ENCODE measurements around the gene BAD. TPM values are rescaled to one million over a fixed set of nuclear protein-coding genes. Genes with fewer than 3 reads are reported as not detected.

Gene BAD
- 42.8 and 46.9 TPM in 2 replicates for total RNA-seq
- long read RNA-seq, transcript BAD-201 (4 exons, 929 nt): major isoform, 5 of 7 reads
- long read RNA-seq, partial matches to known transcripts: 0 of 7 reads
- long read RNA-seq, other reads (novel, unspliced or antisense): 1 of 7 reads

DNA sequence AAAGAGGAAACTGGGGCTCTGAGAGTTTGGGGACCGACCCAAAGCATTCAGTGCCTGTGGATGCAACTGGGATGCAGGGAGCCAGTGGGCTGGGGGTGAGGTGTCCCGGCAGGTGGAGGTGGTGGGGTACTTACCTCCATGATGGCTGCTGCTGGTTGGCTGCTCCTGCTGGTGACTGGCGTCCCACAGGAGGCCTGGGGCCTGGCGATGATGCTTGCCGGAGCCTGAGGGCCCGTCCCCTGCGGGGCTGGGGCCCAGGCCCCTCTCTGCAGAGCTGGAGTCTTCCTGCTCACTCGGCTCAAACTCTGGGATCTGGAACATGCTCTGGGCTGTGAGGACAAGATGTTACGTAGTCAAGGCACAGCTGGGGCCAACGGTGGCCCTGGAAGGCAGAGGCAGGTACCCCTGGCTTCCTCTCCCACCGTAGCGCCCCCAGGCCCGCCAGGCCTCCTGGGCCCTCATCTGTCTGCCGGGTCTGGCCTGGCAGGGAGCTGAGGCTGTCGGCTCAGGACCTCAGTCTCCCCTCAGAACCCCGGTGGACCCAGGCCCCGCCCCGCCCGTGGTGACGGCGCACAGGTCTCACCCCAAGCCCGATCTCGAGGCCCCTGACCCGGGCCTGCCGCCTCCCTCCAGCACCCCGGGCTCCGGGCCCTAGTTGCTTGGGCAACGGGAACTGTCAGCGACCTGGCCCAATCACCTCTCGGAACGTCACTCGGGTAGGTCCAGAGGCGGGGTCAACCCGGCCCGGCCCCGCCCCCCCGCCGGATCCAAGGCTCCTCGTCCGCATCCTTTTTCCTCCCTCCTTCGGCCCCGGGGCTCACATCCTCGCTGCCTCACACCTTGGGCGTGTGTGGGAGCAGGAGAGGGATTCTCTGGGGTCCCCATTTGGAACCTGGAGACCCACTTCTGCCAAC lies at the start of gene BAD:
Gene BAD (minus strand): TSS at position 618 of the 914 bp plus-strand sequence. CDS start 297 bp downstream, at position 321.
- TF ChIP-seq, protein P1, sequence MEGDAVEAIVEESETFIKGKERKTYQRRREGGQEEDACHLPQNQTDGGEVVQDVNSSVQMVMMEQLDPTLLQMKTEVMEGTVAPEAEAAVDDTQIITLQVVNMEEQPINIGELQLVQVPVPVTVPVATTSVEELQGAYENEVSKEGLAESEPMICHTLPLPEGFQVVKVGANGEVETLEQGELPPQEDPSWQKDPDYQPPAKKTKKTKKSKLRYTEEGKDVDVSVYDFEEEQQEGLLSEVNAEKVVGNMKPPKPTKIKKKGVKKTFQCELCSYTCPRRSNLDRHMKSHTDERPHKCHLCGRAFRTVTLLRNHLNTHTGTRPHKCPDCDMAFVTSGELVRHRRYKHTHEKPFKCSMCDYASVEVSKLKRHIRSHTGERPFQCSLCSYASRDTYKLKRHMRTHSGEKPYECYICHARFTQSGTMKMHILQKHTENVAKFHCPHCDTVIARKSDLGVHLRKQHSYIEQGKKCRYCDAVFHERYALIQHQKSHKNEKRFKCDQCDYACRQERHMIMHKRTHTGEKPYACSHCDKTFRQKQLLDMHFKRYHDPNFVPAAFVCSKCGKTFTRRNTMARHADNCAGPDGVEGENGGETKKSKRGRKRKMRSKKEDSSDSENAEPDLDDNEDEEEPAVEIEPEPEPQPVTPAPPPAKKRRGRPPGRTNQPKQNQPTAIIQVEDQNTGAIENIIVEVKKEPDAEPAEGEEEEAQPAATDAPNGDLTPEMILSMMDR (IDR thresholded peaks at IDR 0.05; ENCODE audit: unreplicated experiment): no peak
- peaks cover 7% of the 10 kb centered on the region for H3K4me1 Mint-ChIP-seq (ENCODE audit: low read depth)
- H3K36me3 Mint-ChIP-seq (ENCODE audit: insufficient read depth): peaks cover 2% of the 10 kb centered on the region
- H3K27me3 Mint-ChIP-seq: peaks cover 2% of the 10 kb centered on the region
- peak within 1 kb of the TSS; percentile 88 for H3K27ac Mint-ChIP-seq
- peak; percentile 92 for DNase-seq (ENCODE audit: low spot score, unreplicated experiment)
- no peaks in the 10 kb centered on the region for H3K9me3 Mint-ChIP-seq (ENCODE audit: low read depth)
- H3K4me3 Mint-ChIP-seq (ENCODE audit: low read depth): peak within 1 kb of the TSS; percentile 81

- no peak for DNase-seq (ENCODE audit: low spot score, unreplicated experiment)
- H3K27ac Mint-ChIP-seq: no peak overlapping the region
- no peaks in the 10 kb centered on the region for H3K36me3 Mint-ChIP-seq (ENCODE audit: insufficient read depth)
- H3K9me3 Mint-ChIP-seq (ENCODE audit: low read depth): no peaks in the 10 kb centered on the region
- no peak overlapping the region for H3K4me3 Mint-ChIP-seq (ENCODE audit: low read depth)
- peaks cover 15% of the 10 kb centered on the region for H3K27me3 Mint-ChIP-seq
- peaks cover 5% of the 10 kb centered on the region for H3K4me1 Mint-ChIP-seq (ENCODE audit: low read depth)
- TF ChIP-seq, protein P1 (IDR thresholded peaks at IDR 0.05; ENCODE audit: unreplicated experiment): no peak
Measured at GRCh38 chr11:64333556-64333955, 49.1 kb upstream of the BAD start.

DNA sequence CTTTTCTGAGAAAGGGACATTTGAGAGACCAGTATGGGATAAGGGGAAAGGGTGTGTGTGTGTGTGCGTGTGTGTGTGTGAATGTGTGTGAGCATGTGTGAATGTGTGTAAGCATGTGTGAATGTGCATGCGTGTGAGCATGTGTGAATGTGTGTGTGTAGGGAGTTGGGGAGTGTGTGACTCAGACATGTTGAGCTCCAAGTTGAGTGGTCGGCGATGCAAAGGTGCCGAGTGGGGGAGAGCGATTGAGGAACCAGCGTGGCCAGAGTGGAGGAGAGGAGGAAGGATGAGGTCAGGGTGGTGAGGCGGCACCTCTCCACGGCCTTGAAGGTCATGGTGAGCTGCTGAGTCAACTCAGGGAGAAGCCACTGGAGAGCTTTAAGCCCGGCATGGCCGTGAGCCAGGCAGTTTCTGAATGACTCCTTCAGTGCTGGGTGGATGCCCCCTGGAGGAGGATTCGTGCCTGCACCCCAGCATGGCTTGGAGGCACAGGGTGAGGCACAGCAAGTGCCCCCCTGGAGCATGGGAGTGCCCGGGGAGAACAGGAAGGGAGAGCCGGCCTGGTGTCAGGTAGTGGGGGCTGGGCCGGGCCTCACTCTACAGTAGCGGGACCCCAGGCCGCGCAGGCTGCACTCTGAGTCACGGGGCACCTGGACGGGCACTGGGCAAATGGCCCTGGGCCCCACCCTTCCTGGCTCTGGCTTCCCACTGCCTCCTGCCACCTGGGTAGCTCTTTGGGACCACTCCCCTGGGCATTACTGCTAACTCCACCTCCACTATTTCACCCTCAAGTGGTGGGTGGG lies 47.3 kb upstream of the BAD start:
- TF ChIP-seq, protein P1 (IDR thresholded peaks at IDR 0.05; ENCODE audit: unreplicated experiment): peak; percentile 45
- peaks cover 5% of the 10 kb centered on the region for H3K4me1 Mint-ChIP-seq (ENCODE audit: low read depth)
- H3K27me3 Mint-ChIP-seq: peaks cover 14% of the 10 kb centered on the region
- no peak overlapping the region for H3K27ac Mint-ChIP-seq
- H3K4me3 Mint-ChIP-seq (ENCODE audit: low read depth): no peak overlapping the region
- H3K36me3 Mint-ChIP-seq (ENCODE audit: insufficient read depth): no peaks in the 10 kb centered on the region
- H3K9me3 Mint-ChIP-seq (ENCODE audit: low read depth): no peaks in the 10 kb centered on the region
- DNase-seq (ENCODE audit: low spot score, unreplicated experiment): no peak

- Mint-ChIP-seq H3K9me3 (ENCODE audit: low read depth) (no peaks in the 10 kb centered on the region), H3K27me3 (peaks cover 14% of the 10 kb centered on the region), H3K4me3 (ENCODE audit: low read depth) (no peak overlapping the region), H3K4me1 (ENCODE audit: low read depth) (peaks cover 5% of the 10 kb centered on the region), H3K27ac (no peak overlapping the region), H3K36me3 (ENCODE audit: insufficient read depth) (no peaks in the 10 kb centered on the region)
- TF ChIP-seq, protein P1 (IDR thresholded peaks at IDR 0.05; ENCODE audit: unreplicated experiment): no peak
- DNase-seq (ENCODE audit: low spot score, unreplicated experiment): no peak
Measured at GRCh38 chr11:64330888-64331287, 46.4 kb upstream of the BAD start.

DNA sequence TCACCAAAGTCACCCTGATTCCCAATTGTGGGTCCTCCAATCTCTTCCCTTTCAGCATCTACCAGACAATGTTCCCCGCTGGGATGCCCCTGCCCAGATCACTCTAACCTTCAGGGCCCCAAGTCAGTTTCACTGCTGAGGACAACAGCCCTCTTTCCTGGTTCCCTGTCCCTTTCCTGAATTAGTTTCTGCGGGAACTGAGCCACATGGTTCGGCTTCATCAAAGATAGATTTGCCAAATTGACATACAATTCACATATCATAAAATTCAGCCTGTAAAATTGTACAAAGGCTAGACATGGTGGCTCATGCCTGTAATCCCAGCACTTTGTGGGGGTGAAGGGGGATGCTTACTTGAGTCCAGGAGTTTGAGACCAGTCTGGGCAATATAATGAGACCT lies 43.5 kb upstream of the BAD start:
- DNase-seq (ENCODE audit: low spot score, unreplicated experiment): no peak
- no peaks in the 10 kb centered on the region for H3K4me1 Mint-ChIP-seq (ENCODE audit: low read depth)
- H3K9me3 Mint-ChIP-seq (ENCODE audit: low read depth): no peaks in the 10 kb centered on the region
- H3K27me3 Mint-ChIP-seq: peaks cover 14% of the 10 kb centered on the region
- H3K27ac Mint-ChIP-seq: no peak overlapping the region
- no peaks in the 10 kb centered on the region for H3K36me3 Mint-ChIP-seq (ENCODE audit: insufficient read depth)
- H3K4me3 Mint-ChIP-seq (ENCODE audit: low read depth): no peak overlapping the region
- TF ChIP-seq, protein P1 (IDR thresholded peaks at IDR 0.05; ENCODE audit: unreplicated experiment): no peak
